ENCODE results near the gene BATF.
A peak's percentile ranks its signal among the peaks of the same experiment; 100 is the strongest.
"Not testable (repeated sequence)": the region's sequence is repeated elsewhere in the genome, so short reads cannot be mapped to it uniquely, and the experiment has no call there.

Gene BATF, protein sequence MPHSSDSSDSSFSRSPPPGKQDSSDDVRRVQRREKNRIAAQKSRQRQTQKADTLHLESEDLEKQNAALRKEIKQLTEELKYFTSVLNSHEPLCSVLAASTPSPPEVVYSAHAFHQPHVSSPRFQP

DNA sequence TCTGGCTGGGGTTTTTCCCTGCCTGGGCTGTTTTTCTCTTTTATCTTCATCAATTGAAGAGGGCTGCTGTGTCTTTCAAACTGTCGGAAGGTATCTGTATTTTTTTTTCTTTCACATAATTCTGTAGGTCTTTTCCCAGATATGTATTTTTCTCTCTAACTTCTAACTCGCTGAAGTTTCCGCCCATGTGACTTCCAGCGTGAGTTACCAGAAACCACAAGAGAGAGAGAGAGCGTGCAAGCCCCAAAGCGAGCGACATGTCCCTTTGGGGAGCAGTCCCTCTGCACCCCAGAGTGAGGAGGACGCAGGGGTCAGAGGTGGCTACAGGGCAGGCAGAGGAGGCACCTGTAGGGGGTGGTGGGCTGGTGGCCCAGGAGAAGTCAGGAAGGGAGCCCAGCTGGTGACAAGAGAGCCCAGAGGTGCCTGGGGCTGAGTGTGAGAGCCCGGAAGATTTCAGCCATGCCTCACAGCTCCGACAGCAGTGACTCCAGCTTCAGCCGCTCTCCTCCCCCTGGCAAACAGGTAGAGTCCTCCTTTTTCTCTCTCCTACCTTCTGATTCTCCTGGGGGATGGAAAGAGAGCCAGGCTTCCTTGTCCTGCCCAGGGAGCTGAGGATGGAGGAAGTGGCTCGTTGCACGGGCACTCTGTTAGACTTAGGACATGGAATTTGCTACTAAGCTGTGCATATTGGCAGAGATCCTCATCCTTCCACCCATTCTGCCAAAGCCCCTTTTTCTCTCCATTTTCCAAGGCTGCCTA lies at the start of gene BATF:
TSS of gene BATF (plus strand) at position 246 of the 759 bp plus-strand sequence. CDS start at position 460, 214 bp downstream.
- peak; percentile 52 for DNase-seq (ENCODE audit: low read depth)

DNA sequence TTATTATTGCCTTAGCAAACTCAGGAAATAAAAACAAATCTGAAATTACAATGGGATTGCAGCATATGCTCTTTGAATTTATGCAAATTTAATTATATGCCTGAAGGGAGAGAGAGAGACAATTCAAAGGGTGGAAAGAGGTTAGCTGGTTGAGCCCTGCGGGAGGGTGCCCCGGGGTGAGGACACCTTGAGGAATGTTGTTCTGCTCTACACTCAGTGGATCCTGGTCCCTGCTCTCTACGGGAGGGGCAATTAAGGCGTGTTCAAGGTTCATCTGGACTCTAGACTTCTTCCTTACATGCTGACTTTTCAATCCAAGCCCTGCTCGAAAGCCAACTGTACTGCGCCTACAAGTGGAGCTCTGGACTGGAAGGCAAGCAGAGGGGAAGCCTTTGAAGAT lies 48.1 kb upstream of the BATF start:
- DNase-seq (ENCODE audit: low read depth) = not testable (repeated sequence)

DNA sequence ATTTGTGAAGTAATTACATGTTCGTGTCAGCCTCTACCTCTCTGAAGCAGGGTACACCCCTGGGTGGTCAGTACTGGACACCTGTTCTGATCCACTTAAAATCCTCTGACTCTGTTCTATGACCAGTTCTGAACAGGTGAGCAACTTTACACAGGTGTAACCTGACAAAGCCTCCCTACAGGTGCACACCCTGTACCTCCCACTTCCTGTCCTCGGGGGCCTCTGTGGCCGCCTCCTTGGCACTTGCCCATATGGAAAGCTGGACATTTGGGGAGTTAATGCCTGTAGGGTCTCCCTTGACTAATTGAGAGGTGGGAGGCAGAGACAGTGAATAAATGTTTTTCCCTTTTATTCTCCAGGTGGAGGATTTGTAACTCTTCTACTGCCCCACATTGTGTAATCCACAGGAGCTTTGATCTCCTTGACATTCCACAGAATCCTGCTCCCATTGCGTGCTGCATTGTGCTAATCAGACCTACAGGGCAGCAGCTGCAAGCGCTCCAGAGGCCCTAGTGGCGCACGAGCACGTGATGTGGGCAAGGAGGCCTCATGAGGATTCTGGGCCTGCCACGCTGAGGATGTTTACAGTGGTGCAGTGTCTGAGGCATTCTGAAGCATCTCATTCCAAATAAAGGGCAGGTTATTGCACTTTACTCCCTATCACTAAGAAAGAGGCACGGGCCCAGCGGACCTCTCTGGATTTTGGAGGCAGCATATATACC lies 45.8 kb upstream of the BATF start:
- DNase-seq (ENCODE audit: low read depth) = no peak

DNA sequence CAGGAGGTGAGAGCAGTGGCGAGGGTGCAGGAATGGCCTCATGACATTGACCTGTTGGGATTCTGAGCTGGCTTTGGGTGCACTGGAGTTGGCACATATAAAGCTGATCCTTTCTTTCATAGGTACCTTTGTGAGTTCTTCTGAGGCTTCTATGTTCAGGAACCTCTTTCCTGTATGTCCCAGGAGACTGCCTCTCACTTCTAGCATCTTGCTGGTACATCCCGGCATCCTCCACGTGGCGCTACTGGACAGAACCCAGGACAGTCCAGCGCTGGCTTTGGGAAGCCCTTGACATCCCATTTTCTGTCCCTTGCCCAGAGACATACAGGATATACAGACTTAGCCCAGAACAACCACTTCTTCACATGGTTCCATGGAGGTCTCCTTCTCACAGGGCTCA lies 44.4 kb upstream of the BATF start:
- DNase-seq (ENCODE audit: low read depth) = no peak

DNA sequence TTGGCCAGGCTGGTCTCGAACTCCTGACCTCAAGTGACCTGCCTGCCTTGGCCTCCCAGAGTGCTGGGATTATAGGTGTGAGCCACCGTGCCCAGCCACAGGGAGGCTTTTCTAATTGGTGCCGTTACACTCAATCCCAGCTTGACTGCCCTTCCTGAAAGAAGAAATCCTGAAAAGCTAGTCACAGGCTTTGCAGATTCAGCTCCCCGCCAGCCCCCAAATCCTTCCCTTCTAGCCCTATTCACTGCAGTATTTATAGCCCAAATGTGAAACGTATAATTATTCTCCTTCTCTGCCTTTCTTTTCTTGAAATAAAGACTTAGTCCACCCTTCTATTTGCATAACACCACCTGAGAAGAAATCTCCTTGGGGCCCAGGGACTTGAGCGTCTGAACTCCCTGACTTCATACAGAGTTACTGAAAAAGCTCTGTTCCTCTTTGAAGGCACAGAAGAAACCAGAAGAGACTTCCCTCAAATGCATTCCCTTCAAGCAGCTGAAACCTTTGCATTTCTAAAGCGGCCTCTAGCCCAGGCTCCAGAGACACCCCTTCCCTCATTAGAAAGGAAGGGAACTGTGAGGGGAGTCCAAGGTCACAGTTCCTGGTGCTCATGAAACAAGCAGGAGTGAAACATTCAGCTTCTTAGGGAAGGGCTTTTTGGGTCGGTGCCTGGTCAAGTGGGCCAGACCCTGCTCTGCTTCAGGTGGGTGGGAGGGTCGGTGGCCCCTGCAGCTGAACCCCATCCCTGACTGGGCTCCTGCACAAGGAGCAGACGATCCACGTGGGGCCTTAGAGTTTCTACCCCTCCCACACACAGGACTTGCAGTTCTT lies 42.3 kb upstream of the BATF start:
- DNase-seq (ENCODE audit: low read depth) = no peak

DNA sequence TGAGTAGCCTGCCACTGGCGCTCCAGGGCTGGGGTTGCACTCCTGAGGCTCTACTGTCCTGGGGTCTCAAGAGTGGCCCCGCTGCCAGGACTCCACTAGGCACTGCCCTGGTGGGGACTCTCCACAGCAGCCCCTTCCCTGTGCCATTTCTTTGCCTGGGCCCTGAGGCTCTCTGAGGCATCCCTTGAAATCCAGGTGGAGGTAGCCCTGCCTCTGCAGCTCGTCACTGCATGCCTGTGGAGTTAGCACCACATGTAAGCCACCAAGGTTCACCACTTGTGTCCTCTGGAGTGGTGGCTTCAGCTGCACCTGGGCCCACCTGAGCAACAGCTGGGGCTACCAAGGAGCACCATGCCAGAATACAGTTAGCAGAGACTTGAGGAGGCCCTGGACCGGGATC lies 39.9 kb upstream of the BATF start:
- DNase-seq (ENCODE audit: low read depth) = no peak

DNA sequence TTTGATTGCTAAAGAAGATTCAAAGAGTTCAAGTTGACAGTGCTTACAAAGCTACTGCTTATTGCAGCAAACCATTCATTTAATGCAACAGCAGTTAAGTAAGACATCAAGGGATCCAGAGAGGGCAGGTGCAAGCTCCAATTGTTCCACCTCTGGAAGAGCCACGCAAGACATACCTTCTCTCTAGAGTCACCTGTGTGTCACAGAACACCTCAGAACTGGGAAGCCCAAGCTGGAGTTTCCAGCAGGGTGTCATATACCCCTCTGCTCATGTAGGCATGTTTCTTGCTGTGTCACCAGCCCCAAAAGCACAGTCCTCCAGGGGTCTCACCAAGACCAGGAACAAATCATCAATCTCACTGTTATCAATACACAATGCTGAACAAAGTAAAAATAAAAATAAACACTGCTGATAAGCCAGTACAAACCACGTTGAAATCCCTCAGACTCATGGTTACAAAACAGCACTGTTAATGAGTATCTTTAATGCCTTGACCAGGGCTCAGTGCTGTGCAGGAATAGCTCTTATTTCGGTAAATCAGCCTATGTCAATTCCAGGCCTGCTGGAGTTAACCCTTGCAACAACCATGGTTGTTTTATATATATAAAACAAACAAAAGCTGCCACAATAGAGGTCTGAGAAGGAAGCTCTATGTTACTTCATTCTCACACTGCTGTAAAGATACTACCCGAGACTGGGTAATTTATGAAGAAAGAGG lies 37.4 kb upstream of the BATF start:
- no peak for DNase-seq (ENCODE audit: low read depth)

DNA sequence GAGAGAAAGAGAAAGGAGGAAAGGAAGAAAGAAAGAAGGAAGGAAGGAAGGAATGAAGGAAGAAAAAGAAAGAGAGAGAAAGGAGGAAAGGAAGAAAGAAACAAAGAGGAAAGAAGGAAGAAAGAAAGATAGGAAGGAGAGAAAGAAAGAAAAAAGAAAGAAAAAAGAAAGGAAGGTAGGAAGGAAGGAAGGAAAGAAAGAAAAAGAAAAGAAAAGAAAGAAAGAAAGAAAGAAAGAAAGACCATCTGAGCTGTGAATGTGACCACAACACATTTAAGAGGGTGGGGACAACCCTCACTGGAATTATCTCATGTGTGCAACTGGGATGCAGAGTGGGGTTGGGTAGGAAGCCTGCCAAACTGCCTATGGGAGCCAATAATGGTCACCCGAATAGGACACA lies 36.0 kb upstream of the BATF start:
- DNase-seq (ENCODE audit: low read depth) = no peak

DNA sequence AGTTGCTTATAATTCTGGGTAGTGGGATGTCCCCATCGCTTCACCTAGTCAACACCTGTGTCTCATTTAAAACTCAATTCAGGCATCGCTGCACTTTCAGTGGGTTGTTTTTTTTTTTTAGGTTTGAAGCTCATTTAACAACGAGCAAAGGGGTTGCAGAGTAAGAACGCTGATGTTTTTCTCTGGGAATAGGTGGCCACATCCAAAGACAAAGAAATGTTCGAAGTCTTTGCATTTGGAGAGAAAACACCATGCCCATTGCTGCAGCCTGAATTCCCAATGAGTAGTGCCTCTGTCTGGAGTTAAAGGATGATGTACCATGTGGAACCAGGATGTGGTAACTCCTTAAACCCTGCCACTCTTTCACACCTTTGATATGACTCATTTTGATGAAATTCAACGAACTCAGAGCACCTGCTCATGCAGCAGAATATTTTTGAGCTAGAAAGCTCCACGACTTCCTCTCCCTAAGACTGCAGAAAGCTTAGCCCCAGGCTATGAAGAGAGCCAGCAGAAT lies 35.1 kb upstream of the BATF start:
- DNase-seq (ENCODE audit: low read depth) = no peak

DNA sequence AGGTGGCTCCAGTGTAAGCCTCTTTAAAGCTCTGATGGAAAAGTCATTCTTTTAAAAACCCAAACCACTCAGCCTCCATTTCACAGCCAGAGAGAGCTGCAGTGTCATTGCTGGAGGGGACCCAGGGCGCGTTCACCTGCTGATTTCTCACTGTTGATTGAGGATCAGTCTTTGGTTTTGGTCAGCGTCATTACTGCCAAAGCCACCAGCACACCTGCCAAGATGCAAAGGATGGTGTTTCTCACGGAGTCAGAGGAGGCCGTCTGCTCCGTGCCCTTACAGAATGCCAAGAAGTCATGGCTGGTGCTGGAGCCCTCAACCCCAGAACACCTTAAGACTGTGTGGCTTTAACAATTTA lies 32.8 kb upstream of the BATF start:
- no peak for DNase-seq (ENCODE audit: low read depth)

DNA sequence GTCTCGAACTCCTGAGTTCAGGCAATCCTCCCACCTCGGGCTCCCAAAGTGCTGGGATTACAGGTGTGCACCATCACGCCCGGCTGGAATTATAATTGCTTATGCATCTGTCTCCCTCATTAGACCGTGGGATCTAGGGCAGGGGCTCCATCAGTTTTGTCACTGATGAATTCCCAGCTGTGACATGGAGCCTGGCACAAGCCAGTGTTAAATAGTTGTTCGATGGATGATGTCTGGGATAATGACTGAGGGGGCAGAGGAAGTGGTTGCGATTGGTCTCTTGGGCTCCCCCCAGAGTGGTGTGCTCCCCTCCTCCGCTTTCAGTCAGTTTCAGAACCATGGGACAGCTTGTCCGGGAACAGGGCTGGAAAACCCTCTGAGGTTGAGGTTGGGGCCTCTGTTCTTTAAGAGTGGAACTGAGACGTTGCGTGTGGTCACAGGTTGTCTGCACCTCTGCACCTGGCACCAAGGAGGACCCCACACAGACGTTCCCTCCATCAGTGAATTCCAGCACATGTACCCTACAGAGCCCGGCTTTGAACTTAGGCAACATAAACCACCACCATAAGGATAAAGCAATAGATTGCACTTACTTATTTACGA lies 30.8 kb upstream of the BATF start:
- DNase-seq (ENCODE audit: low read depth) = no peak

DNA sequence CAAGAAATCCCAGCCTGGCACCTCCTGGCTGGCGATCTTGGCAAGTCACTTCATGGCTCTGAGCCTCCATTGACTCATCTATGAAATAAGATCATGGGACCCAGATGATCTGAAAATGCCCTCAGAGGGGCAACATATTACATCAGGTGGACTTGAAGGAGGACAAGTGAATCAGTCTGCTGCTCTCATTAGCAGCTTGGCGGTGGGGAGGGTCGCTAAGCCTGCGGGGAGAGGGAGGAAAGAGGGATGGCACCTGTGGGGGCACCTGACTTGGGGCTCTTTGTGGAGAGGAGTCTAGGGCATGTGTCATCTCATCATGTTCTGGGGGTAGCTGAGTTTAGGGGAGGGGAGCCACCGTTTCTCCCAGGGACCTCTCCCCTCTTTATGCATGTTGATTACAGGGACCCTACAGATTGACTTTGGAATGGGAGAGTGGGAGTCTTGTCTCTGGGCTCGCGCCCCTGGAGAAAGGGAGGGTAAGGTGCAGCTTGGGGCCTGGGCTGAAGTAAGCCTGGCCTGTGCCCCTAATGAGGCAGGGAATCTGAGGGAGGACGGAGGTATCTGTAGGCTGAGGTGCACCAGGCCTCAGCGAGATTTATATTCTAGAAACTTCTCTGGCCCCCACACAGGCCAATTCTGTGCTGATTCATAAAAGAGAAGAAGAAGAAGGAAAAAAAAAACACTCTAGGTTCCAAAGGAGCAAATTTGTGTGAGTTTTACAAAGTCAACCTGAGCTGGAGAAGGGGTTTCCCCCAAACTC lies 29.3 kb upstream of the BATF start:
- DNase-seq (ENCODE audit: low read depth) = no peak

DNA sequence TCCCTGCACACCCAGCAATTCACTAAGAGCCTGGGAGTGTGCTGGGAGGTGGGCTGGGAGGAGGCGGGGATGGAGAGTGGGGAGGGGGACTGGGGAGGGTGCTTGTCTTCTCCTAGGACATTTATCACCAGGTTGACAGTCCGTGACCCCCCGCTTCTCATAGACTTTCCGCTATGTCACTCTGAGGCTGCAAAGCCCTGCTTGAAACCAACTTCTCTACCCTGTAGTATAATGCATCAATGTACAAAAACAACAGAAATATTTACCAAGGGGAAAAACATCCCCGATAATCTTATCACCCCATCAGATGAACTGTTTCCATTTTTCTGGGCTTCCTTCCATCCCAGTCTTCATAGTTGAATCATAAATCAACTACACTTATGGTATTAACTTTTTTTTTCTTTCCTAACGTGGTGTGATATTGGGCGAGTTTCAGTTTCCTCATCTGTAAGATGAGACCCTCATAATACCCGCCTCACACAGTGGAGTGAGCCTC lies 28.6 kb upstream of the BATF start:
- no peak for DNase-seq (ENCODE audit: low read depth)

DNA sequence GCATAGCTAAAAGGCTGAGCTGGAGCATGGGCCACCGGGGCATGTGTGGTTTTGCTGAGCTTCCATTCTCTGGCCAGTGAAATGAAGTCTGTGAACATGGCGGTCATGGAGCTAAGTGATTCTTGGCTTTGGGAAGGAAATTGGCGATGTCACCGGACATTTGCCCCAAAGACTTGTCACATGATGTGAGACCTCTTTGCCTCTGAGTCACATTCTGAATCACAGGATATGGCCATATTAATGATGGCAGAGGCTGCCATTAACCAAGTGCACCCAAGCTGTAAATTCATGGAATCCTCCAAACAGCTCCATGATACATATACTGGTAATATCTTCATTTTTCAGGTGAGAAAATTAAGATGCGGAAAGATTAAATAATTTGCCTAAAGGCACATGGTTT lies 27.4 kb upstream of the BATF start:
- no peak for DNase-seq (ENCODE audit: low read depth)

DNA sequence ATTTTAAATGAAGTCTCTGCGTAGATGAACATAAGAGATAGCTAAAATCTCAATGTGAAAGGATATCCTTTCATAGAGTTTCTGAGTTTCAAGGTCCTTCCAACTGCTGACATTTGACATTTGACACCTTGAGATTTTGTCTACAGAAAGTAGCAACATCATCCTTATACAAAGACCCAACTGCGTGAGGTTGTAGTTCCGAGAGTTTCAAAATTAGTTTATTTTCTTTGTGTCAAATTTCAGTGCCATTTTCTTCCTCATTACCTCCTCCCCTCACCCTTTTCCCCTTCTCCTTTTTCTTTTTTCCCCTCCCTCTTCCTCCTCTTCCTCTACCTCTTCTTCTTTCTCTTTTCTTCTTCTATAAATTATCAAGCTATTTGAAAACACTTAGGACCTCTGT lies 26.9 kb upstream of the BATF start:
- DNase-seq (ENCODE audit: low read depth) = no peak

DNA sequence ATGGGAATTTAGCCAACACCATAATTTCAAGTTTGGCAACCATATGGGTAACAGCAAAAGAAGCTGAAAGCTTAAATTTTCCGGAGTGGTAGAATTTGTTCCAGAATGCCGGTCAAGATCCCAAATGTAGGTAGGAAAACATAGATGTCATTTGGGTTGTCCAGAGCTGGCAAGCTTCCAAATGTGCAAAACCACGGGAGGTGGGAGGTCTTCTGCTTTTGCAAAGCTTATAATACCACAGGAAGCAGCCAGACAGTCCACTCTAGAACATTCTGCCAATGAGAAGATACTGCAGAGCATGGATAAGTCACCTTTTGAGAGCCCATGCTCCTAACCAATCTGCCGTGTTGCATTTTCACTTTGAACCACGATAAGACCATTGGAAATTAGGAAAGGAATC lies 26.4 kb upstream of the BATF start:
- DNase-seq (ENCODE audit: low read depth) = no peak

DNA sequence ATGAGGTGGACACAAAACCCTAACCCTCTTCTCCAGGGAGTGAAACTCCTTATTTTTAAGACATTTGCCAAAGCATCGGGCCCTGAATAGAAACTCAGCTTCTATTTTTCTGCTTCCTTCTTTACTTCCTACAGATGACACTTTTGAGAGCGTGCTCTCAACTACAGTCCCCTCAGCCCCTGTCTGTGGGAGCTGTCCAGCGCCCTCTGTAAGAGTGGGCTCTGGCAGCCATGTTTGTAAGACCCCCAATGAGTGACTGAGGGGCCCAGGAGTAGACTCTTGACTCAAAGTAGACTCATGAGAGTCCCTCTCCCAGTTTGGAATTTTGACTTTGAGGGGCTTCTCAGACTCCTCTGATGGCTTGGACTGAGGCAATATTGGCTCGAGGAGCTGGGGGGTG lies 25.5 kb upstream of the BATF start:
- DNase-seq (ENCODE audit: low read depth) = no peak

DNA sequence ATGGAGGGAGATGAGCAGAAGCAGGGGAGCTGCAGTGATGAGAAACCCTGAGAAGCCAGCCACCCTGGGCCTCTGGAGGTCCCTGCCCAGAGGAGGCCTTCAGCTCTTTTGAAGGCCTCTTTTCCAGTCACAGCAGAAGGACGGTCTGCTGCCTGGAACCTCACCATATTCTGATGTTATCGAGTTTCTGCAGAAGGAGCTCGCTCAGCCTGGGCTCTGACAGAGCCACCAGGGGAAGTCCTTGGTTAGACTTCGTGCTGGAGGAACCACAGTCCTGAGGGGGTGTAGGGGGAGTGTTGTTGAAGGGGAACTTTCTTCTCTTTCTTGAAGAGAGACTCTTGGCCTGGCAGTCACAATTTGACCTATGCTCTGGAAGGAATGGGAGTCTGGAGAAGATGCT lies 25.1 kb upstream of the BATF start:
- no peak for DNase-seq (ENCODE audit: low read depth)

DNA sequence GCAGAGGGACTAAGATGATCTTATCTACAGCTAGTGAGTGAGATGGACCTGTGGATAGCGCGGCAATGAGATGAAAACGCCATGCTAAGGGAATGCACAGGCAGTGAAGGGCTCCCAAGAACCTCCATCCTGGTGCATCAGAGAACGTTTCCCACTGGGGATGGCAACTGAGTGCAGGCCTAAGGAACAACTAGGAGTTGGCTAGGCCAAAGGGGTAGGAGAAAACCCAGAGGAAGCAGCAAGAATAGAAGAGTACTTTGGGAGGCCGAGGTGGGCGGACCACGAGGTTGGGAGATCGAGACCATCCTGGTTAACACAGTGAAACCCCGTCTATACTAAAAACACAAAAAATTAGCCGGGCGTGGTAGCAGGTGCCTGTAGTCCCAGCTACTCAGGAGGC lies 24.6 kb upstream of the BATF start:
- DNase-seq (ENCODE audit: low read depth) = no peak

DNA sequence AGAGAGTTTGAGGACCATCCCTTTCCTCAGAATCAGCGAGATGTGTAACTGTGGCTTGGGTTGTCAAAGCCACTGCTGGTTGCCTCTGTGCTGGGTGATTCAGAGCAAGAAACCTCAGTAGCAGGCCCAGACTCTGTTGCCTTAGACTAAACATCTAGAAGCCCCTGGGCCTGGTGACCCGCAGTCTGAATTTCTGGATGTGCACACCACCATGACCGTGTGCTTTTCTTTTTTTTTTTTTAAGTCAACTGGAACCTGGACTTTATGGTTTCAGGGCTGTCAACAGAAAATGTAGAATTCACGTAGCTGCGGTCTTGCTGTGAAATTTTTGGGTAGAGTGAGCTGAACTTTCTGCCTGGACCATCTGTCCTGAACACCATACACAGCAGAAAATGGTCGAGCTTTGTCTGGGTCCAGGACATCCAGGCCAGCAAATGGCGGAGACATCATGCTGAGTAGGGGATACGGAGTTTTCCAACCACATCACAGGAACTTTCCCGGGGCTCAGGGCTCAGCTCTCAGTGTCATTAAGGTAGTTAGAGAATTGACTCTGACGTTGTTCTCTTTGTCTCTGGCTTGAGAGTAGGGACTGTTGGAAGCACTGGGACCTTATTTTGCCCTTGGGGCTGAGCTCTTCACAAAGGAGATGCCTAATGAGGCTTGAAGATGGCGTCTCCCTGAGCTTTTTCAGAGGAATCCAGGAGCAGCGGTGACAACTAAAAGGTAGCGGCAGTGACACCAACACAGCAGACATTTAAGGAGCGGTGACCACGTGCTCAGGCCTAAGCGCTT lies 23.0 kb upstream of the BATF start:
- DNase-seq (ENCODE audit: low read depth) = no peak

Measured in stimulated activated CD8-positive, alpha-beta memory T cell treated with anti-CD3 and anti-CD28 coated beads, Interleukin-15, amount 100 ng/mL, for 1 hour (primary cell).